HepG2 (cell line): ENCODE results near the gene AK3. TPM values are rescaled to one million over a fixed set of nuclear protein-coding genes. Genes with fewer than 3 reads are reported as not detected.

Experiments used
- ATAC-seq: fragments of 200-7000 bp; cut with Tn5 transposase; 3 replicates; pipeline ENCODE4 v1.9.1; 2020; ENCODE audit warnings: mild to moderate bottlenecking, moderate library complexity
- BruUV-seq: library from RNA; stranded (reverse); fragments of 400-500 nt; replicated peaks from 2 replicates; lab custom pipeline; 2021; lab: Mats Ljungman, UMichigan
- CTCF ChIA-PET: fragments of 300-600 bp; formaldehyde crosslinking; extraction: SDS; loops from one replicate; lab custom pipeline; 2021; ENCODE audit warnings: low total read pairs, inconsistent platforms, low intra/inter-chr PET ratio; lab: Yijun Ruan, JAX
- POLR2A ChIA-PET: fragments of 350-600 bp; sonication (Branson Sonifier 250); formaldehyde crosslinking; loops from one replicate; lab custom pipeline; 2020; ENCODE audit warnings: antibody characterized with exemption, inconsistent platforms; lab: Yijun Ruan, JAX
- DNase-seq: peaks from one replicate; pipeline ENCODE4 v3.0.0-alpha.2; 2015; ENCODE audit warnings: low spot score
- FAIRE-seq: peaks from 3 replicates; lab custom pipeline; 2011; peaks lifted over from hg19 to GRCh38; lab: Jason Lieb, UNC
- H2AFZ ChIP-seq: one replicate; pipeline ENCODE4 v1.6.1; 2011; ENCODE audit warnings: low read length, inconsistent platforms
- H3K27ac ChIP-seq: fragments of 300-600 bp; 3 replicates; pipeline ENCODE4 v1.8.0; 2011; ENCODE audit warnings: mixed run types, mild to moderate bottlenecking, mixed read lengths, low read length, inconsistent platforms; ENCODE audit not compliant: insufficient read depth; ENCODE audit errors: extremely low read length
- H3K27me3 ChIP-seq, 2 experiments: fragments of 200-600 bp in 1 of 2; 2 replicates in 1 of 2; 3 replicates in 1 of 2; pipeline versions ENCODE4 v1.6.0 to v1.8.0; 2011; ENCODE audit warnings: low read length in 2 of 2, mild to moderate bottlenecking in 2 of 2, moderate library complexity in 2 of 2, inconsistent platforms in 1 of 2; ENCODE audit not compliant: insufficient read depth in 2 of 2, control insufficient read depth in 1 of 2
- H3K36me3 ChIP-seq, 2 experiments: fragments of 200-600 bp in 1 of 2; replicated peaks in 1 of 2; 2 replicates in 1 of 2; 3 replicates in 1 of 2; pipeline versions ENCODE4 v1.5.1 to v1.8.0; 2011; ENCODE audit warnings: low read length in 2 of 2, inconsistent platforms in 1 of 2; ENCODE audit not compliant: insufficient read depth in 2 of 2, control insufficient read depth in 1 of 2
- H3K4me1 ChIP-seq: 2 replicates; pipeline ENCODE4 v1.5.1; 2012; ENCODE audit warnings: low read length, inconsistent platforms; ENCODE audit not compliant: insufficient read depth
- H3K4me2 ChIP-seq: 2 replicates; pipeline ENCODE4 v1.6.0; 2011; ENCODE audit warnings: low read depth, low read length, inconsistent platforms
- H3K4me3 ChIP-seq, 3 experiments: fragments of 200-600 bp in 1 of 3; sonication (generic), shearing (Covaris generic) in 1 of 3; replicated peaks in 1 of 3; 2 replicates each; pipeline ENCODE4 v1.5.1; 2011 to 2016; ENCODE audit warnings: low read length in 3 of 3, inconsistent platforms in 2 of 3, low read depth in 2 of 3, mild to moderate bottlenecking in 2 of 3, control low read depth in 1 of 3, mixed read lengths in 1 of 3; ENCODE audit not compliant: insufficient read depth in 1 of 3
- H3K79me2 ChIP-seq: one replicate; pipeline ENCODE4 v1.6.1; 2011; ENCODE audit warnings: low read length, inconsistent platforms; ENCODE audit not compliant: insufficient read depth
- H3K9ac ChIP-seq: 2 replicates; pipeline ENCODE4 v1.6.0; 2011; ENCODE audit warnings: mild to moderate bottlenecking, low read depth, low read length, inconsistent platforms; ENCODE audit not compliant: insufficient read depth
- H3K9me3 ChIP-seq: 2 replicates; pipeline ENCODE4 v1.5.1; 2012; ENCODE audit warnings: mild to moderate bottlenecking, low read length
- H4K20me1 ChIP-seq: 2 replicates; pipeline ENCODE4 v1.6.0; 2011; ENCODE audit warnings: inconsistent platforms, mild to moderate bottlenecking, low read length, moderate library complexity; ENCODE audit not compliant: insufficient read depth
- BRD4 ChIP-seq: sonication (generic); formaldehyde crosslinking; IDR thresholded peaks from 2 replicates; pipeline ENCODE4 v1.4.0; 2020; ENCODE audit warnings: missing genetic modification reagents
- GTF2F1 ChIP-seq: fragments of 150-350 bp; IDR thresholded peaks from 2 replicates; pipeline ENCODE4 v1.6.1; 2014; ENCODE audit warnings: low read length
- HDAC1 ChIP-seq: sonication (generic); formaldehyde crosslinking; IDR thresholded peaks from 2 replicates; pipeline ENCODE4 v1.5.1; 2020; ENCODE audit warnings: mild to moderate bottlenecking, missing genetic modification reagents
- JUNB ChIP-seq: sonication (generic); formaldehyde crosslinking; IDR thresholded peaks from 2 replicates; pipeline ENCODE4 v1.8.0; 2022; ENCODE audit warnings: missing genetic modification reagents, mild to moderate bottlenecking, borderline replicate concordance
- KMT2B ChIP-seq: IDR thresholded peaks from 2 replicates; pipeline ENCODE4 v1.6.1; 2016; ENCODE audit warnings: missing genetic modification reagents, missing compliant biosample characterization
- MED13 ChIP-seq: sonication (generic); formaldehyde crosslinking; IDR thresholded peaks from 2 replicates; pipeline ENCODE4 v1.5.0; 2020; ENCODE audit warnings: missing genetic modification reagents
- SP140L ChIP-seq: sonication (generic); formaldehyde crosslinking; IDR thresholded peaks from 2 replicates; pipeline ENCODE4 v1.4.0; 2020; ENCODE audit warnings: missing genetic modification reagents, borderline replicate concordance
- ZBTB21 ChIP-seq: sonication (generic); formaldehyde crosslinking; IDR thresholded peaks from 2 replicates; pipeline ENCODE4 v1.4.0; 2020; ENCODE audit warnings: missing genetic modification reagents
- ZBTB8A ChIP-seq: sonication (generic); formaldehyde crosslinking; IDR thresholded peaks from 2 replicates; pipeline ENCODE4 v1.4.0; 2020; ENCODE audit warnings: mild to moderate bottlenecking, low read depth, missing genetic modification reagents, borderline replicate concordance
- ZMYM3 ChIP-seq: sonication (generic); formaldehyde crosslinking; IDR thresholded peaks from 2 replicates; pipeline ENCODE4 v1.5.1; 2020; ENCODE audit warnings: mild to moderate bottlenecking, missing genetic modification reagents
- ZNF337 ChIP-seq: sonication (generic); formaldehyde crosslinking; IDR thresholded peaks from 2 replicates; pipeline ENCODE4 v1.5.1; 2020; ENCODE audit warnings: missing genetic modification reagents, low read depth, mild to moderate bottlenecking, borderline replicate concordance
- WGBS: methylation state at CpG from one replicate; pipeline ENCODE4 v1.1.6; 2017; ENCODE audit warnings: low lambda C conversion rate; 5-methylcytosine and 5-hydroxymethylcytosine counted together
- in situ Hi-C: cut with HindIII; loops from 2 replicates; pipeline ENCODE4 v1.10.0; 2017; ENCODE audit warnings: low pct_unique_long_range_greater_than_20kb; ENCODE audit not compliant: extremely low pct_ligation_motif_present
- intact Hi-C: fragments of 100-400 bp; cut with micrococcal nuclease; formaldehyde crosslinking; loops from one replicate; pipeline ENCODE4 v1.10.0; 2022; ENCODE audit not compliant: unreplicated experiment
- polyA plus RNA-seq, 8 experiments: library from polyadenylated mRNA; depleted of rRNA in 3 of 8; stranded (reverse) in 7 of 8; unstranded in 1 of 8; fragments of >200 nt; fragmentation: Illumina TruSeq in 4 of 8; extraction: Trizol in 4 of 8; gene quantifications; 2 replicates each; pipeline versions ENCODE4 v1.2.1 to v1.2.3, GENCODE V29; 2011 to 2016; ENCODE audit warnings: low read depth in 4 of 8, missing spikeins in 1 of 8, mixed read lengths in 1 of 8; ENCODE audit not compliant: insufficient read depth in 1 of 8
- total RNA-seq, 5 experiments: library from RNA; depleted of rRNA; stranded (reverse); fragments of >200 nt; fragmentation: Illumina TruSeq; extraction: Trizol; gene quantifications; 2 replicates each; pipeline ENCODE4 v1.2.3, GENCODE V29; 2016; ENCODE audit warnings: low read depth in 1 of 5
- TF ChIP-seq, protein P1 (sequence below): sonication (generic); formaldehyde crosslinking; IDR thresholded peaks from 2 replicates; pipeline ENCODE4 v1.4.0; 2020; ENCODE audit warnings: missing genetic modification reagents, borderline replicate concordance
- TF ChIP-seq, protein P2 (sequence below): sonication (generic); formaldehyde crosslinking; IDR thresholded peaks from 2 replicates; pipeline ENCODE4 v1.8.0; 2022; ENCODE audit warnings: mild to moderate bottlenecking, missing genetic modification reagents; ENCODE audit not compliant: insufficient replicate concordance
- TF ChIP-seq, protein P3 (sequence below): sonication (generic); formaldehyde crosslinking; IDR thresholded peaks from 2 replicates; pipeline ENCODE4 v1.4.0; 2020; ENCODE audit warnings: missing genetic modification reagents, borderline replicate concordance
- TF ChIP-seq, protein P4 (sequence below), 2 experiments: sonication (generic) in 1 of 2; formaldehyde crosslinking in 1 of 2; IDR thresholded peaks; 2 replicates each; pipeline versions ENCODE4 v1.4.0 to v1.6.1; 2018 to 2020; ENCODE audit warnings: missing genetic modification reagents in 2 of 2, borderline replicate concordance in 1 of 2, low read depth in 1 of 2, mild to moderate bottlenecking in 1 of 2, missing biosample characterization in 1 of 2

Gene AK3
- total and polyA plus RNA-seq, 2 of the 13 experiments (the other 11 are each of a cell fraction or from before 2014, with no cell fraction given) = 76.8 to 109 TPM

DNA sequence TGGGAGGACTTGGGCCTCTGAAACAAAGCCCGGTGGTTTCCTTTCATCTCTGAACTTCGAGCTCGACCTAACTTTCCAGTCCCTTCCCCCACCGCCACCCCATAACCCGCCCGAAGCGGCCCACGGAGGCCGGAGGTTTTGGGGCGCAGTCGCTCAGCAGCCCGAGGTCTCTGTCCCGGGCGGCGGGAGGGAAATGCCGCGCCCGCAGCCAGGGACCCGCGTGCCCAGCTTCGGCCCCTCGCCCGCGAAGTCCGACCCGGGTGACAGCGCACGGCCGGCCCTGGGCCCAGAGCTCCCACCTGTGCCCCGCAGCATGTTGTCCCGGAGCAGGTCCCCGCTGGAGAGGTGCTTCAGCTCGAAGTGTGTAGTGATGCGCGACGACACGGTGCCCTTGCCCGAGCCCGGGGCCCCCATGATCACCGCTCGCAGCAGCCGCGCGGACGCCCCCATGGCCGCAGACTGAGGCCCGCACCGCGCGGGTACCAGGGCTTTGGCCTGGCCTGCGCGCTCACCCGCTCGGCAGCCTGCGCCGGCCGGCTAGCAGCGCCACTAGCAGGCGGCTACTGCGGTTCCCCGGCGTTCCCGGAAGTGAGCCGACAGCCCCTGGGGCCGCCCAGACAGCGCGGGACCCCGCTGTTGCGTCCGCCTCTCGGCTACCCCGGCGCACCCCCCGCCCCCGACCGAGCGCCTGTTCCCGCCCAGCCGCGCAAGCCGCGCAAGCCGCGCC, at the start of gene AK3 (continued):
- TF ChIP-seq, protein P1, sequence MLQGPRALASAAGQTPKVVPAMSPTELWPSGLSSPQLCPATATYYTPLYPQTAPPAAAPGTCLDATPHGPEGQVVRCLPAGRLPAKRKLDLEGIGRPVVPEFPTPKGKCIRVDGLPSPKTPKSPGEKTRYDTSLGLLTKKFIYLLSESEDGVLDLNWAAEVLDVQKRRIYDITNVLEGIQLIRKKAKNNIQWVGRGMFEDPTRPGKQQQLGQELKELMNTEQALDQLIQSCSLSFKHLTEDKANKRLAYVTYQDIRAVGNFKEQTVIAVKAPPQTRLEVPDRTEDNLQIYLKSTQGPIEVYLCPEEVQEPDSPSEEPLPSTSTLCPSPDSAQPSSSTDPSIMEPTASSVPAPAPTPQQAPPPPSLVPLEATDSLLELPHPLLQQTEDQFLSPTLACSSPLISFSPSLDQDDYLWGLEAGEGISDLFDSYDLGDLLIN (CRISPR knock-in tag) = 0 out of 2 replicates have a peak, but pooled peaks have one; percentile 72
- TF ChIP-seq ZBTB8A (no peak), BRD4 (CRISPR knock-in tag) (peak; percentile 91)

DNA sequence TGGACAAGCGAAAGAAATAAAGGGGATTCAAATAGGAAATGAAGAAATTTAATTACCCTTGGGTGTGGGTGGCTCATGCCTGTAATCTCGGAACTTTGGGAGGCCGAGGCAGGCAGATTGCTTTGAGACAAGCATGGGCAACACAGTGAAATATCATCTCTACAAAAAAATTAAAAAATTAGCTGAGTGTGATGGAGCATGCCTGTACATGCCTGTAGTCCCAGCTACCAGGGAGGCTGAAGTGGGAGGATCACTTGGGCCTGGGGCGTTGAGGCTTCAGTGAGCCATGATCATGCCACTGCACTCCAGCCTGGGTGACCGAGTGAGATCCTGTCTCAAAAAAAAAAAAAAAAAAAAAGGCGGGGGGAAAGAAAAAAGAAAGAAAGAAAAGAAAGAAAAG, 47.7 kb upstream of the AK3 start:
- ATAC-seq (no peak), DNase-seq (no peak), FAIRE-seq (no peak)
- H2AFZ ChIP-seq = no peak overlapping the region
- H3K4me2 ChIP-seq = no peak overlapping the region
- CTCF ChIA-PET = no interaction called here
- H3K4me1 ChIP-seq = peaks cover 12% of the 10 kb centered on the region
- no peak overlapping the region for H3K4me3 ChIP-seq
- H3K27me3 ChIP-seq = no peaks in the 10 kb centered on the region; a peak in 1 of 5 replicates
- no peaks in the 10 kb centered on the region for H4K20me1 ChIP-seq
- H3K79me2 ChIP-seq = peaks cover 5% of the 10 kb centered on the region
- H3K9me3 ChIP-seq = no peaks in the 10 kb centered on the region
- WGBS = 63% methylated on average over 6 of the region's 6 CpGs
- in situ Hi-C loops = no loop called here
- no peak overlapping the region for H3K27ac ChIP-seq
- POLR2A ChIA-PET = no interaction called here
- intact Hi-C loops = no loop called here
- BruUV-seq = no TSS peak
- no peaks in the 10 kb centered on the region for H3K36me3 ChIP-seq
- no peak overlapping the region for H3K9ac ChIP-seq
- TF ChIP-seq, protein P2, sequence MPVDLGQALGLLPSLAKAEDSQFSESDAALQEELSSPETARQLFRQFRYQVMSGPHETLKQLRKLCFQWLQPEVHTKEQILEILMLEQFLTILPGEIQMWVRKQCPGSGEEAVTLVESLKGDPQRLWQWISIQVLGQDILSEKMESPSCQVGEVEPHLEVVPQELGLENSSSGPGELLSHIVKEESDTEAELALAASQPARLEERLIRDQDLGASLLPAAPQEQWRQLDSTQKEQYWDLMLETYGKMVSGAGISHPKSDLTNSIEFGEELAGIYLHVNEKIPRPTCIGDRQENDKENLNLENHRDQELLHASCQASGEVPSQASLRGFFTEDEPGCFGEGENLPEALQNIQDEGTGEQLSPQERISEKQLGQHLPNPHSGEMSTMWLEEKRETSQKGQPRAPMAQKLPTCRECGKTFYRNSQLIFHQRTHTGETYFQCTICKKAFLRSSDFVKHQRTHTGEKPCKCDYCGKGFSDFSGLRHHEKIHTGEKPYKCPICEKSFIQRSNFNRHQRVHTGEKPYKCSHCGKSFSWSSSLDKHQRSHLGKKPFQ (CRISPR knock-in tag) = no peak
- TF ChIP-seq MED13 (CRISPR knock-in tag) = no peak
- TF ChIP-seq ZNF337 (CRISPR knock-in tag) = no peak
- no peak for TF ChIP-seq ZMYM3 (CRISPR knock-in tag)
- TF ChIP-seq GTF2F1 = no peak
- TF ChIP-seq ZBTB21 (CRISPR knock-in tag) = no peak
- TF ChIP-seq, protein P3, sequence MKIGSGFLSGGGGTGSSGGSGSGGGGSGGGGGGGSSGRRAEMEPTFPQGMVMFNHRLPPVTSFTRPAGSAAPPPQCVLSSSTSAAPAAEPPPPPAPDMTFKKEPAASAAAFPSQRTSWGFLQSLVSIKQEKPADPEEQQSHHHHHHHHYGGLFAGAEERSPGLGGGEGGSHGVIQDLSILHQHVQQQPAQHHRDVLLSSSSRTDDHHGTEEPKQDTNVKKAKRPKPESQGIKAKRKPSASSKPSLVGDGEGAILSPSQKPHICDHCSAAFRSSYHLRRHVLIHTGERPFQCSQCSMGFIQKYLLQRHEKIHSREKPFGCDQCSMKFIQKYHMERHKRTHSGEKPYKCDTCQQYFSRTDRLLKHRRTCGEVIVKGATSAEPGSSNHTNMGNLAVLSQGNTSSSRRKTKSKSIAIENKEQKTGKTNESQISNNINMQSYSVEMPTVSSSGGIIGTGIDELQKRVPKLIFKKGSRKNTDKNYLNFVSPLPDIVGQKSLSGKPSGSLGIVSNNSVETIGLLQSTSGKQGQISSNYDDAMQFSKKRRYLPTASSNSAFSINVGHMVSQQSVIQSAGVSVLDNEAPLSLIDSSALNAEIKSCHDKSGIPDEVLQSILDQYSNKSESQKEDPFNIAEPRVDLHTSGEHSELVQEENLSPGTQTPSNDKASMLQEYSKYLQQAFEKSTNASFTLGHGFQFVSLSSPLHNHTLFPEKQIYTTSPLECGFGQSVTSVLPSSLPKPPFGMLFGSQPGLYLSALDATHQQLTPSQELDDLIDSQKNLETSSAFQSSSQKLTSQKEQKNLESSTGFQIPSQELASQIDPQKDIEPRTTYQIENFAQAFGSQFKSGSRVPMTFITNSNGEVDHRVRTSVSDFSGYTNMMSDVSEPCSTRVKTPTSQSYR (CRISPR knock-in tag) = no peak
- TF ChIP-seq KMT2B (CRISPR knock-in tag) = no peak
- TF ChIP-seq, protein P4, sequence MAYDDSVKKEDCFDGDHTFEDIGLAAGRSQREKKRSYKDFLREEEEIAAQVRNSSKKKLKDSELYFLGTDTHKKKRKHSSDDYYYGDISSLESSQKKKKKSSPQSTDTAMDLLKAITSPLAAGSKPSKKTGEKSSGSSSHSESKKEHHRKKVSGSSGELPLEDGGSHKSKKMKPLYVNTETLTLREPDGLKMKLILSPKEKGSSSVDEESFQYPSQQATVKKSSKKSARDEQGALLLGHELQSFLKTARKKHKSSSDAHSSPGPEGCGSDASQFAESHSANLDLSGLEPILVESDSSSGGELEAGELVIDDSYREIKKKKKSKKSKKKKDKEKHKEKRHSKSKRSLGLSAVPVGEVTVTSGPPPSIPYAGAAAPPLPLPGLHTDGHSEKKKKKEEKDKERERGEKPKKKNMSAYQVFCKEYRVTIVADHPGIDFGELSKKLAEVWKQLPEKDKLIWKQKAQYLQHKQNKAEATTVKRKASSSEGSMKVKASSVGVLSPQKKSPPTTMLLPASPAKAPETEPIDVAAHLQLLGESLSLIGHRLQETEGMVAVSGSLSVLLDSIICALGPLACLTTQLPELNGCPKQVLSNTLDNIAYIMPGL (CRISPR knock-in tag; IDR thresholded peaks at IDR 0.05; ENCODE audit: borderline replicate concordance in 1 of 2, low read depth in 1 of 2) = no peak
- TF ChIP-seq SP140L (CRISPR knock-in tag) = no peak
- TF ChIP-seq JUNB (CRISPR knock-in tag) = no peak
- no peak for TF ChIP-seq HDAC1
